ENCODE results near the gene CNTNAP1.

Gene CNTNAP1

DNA sequence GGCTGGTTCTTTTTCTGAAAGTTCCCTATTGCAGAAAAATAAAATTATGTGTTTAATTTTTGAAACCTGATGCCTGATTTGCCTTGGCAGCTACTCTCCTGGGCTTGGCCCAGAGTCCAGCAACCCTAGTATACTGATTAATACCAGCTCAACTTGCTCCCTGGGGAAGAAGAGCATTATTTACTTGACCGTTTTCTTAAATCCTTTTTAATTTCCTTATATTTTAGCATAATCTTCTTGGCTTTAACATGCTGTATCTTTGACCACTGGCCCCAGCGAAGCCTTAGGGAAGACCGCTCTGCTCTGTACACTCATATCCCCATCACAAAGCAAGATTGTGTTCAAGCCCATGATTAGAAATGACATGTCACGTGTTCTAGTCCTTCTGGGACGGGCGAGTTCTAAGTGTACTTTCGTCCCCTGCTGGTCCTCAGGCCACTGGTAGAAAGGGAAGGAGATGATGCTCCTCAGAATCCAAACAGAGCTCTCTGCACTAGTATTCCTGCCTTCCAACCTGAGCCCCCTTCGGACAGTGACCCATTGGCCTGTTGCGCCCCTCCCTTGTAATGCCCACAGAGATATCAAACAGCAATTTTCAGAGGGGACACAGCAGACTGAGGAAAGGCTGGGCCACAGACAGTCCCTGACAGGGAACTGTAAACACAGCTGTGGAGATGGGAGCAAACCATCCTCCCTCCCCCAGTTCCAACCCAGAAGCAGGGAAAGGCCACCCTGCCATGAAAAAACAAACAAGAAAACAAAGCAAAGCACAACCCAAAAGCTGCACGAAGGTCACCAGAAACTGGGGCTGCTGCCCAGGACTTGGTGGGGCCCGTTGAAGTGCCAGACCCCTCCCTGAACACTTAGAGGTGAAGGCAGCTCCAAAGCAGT, 66.8 kb downstream of the CNTNAP1 start:
- Histone ChIP-seq H3K27ac (ENCODE audit: low read depth, low read length) (peak overlapping the region; percentile 97), H3K9ac (ENCODE audit: low read length in 5 of 5) (peak overlapping the region in 3 of 5 donors; percentile 55 to 84 (median 59)), H3K4me3 (ENCODE audit: low read depth in 1 of 5, low read length in 5 of 5) (peak overlapping the region in 2 of 5 donors; percentile 11 to 37), H3K27me3 (ENCODE audit: control insufficient read depth in 5 of 5, insufficient read depth in 4 of 5, low read length in 5 of 5) (no peaks in the 10 kb centered on the region), H3K4me1 (ENCODE audit: control insufficient read depth in 5 of 5, insufficient read depth in 5 of 5, low read length in 5 of 5) (peaks cover 25 to 53% (median 49%) of the 10 kb centered on the region in 5 donors), H3K36me3 (ENCODE audit: control insufficient read depth in 5 of 5, insufficient read depth in 5 of 5, low read length in 5 of 5) (no peaks in the 10 kb centered on the region), H3K9me3 (ENCODE audit: control insufficient read depth in 5 of 5, low read length in 5 of 5) (no peaks in the 10 kb centered on the region)
